SU-DHL-6 (cell line): ENCODE data around the gene GMIP.
A peak's percentile ranks its signal among the peaks of the same experiment; 100 is the strongest.

Source experiments
- H2AFZ ChIP-seq: fragments of 200-600 bp; sonication (generic); 2 replicates; pipeline ENCODE4 v1.6.1; 2014; ENCODE audit warnings: low read depth, mild to moderate bottlenecking, moderate library complexity, mixed read lengths, antibody characterized with exemption, low read length; ENCODE audit not compliant: severe bottlenecking
- H3F3A ChIP-seq: fragments of 200-600 bp; shearing (Covaris generic); 2 replicates; pipeline ENCODE4 v1.6.0; 2016; ENCODE audit warnings: antibody characterized with exemption, mild to moderate bottlenecking; ENCODE audit not compliant: insufficient read depth
- H3K27ac ChIP-seq: fragments of 200-600 bp; sonication (generic); 2 replicates; pipeline ENCODE4 v1.5.1; 2016; ENCODE audit warnings: low read depth, mild to moderate bottlenecking, low read length, moderate library complexity, mixed read lengths
- H3K27me3 ChIP-seq: fragments of 200-600 bp; sonication (generic), shearing (Covaris generic); 2 replicates; pipeline ENCODE4 v1.6.0; 2014; ENCODE audit warnings: mild to moderate bottlenecking, low read length
- H3K36me3 ChIP-seq: fragments of 200-600 bp; sonication (generic); 2 replicates; pipeline ENCODE4 v1.6.1; 2014; ENCODE audit warnings: mild to moderate bottlenecking, low read length, mixed read lengths
- H3K4me2 ChIP-seq: fragments of 300-600, 200-600 bp; shearing (Covaris generic), sonication (generic); 2 replicates; pipeline ENCODE4 v1.6.0; 2014; ENCODE audit warnings: low read length, low read depth, mild to moderate bottlenecking; ENCODE audit not compliant: poor library complexity, severe bottlenecking
- H3K4me3 ChIP-seq: fragments of 200-600 bp; sonication (generic); 2 replicates; pipeline ENCODE4 v1.5.1; 2014; ENCODE audit warnings: antibody characterized with exemption, low read length, mild to moderate bottlenecking, mixed read lengths; ENCODE audit not compliant: insufficient read depth, poor library complexity, severe bottlenecking
- H3K79me2 ChIP-seq: fragments of 200-600 bp; sonication (generic); 2 replicates; pipeline ENCODE4 v1.6.1; 2014; ENCODE audit warnings: mild to moderate bottlenecking, low read length, moderate library complexity; ENCODE audit not compliant: insufficient read depth
- H3K9ac ChIP-seq: fragments of 200-600 bp; sonication (generic); 2 replicates; pipeline ENCODE4 v1.7.0; 2014; ENCODE audit warnings: mild to moderate bottlenecking, low read length
- H3K9me2 ChIP-seq: fragments of 200-600 bp; sonication (generic); replicated peaks from 2 replicates; pipeline ENCODE4 v1.6.1; 2014; ENCODE audit warnings: low read length; ENCODE audit not compliant: insufficient read depth
- H3K9me3 ChIP-seq: fragments of 200-600 bp; sonication (generic); 2 replicates; pipeline ENCODE4 v1.6.1; 2014; ENCODE audit warnings: low read length, mixed read lengths; ENCODE audit not compliant: insufficient read depth
- H4K20me1 ChIP-seq: fragments of 200-600 bp; sonication (generic); 2 replicates; pipeline ENCODE4 v1.6.1; 2014; ENCODE audit warnings: low read depth, mild to moderate bottlenecking, antibody characterized with exemption, low read length, moderate library complexity, mixed read lengths
- CTCF ChIP-seq: fragments of 200-600 bp; sonication (generic); IDR thresholded peaks from one replicate; pipeline ENCODE4 v1.5.1; 2017; ENCODE audit warnings: antibody characterized with exemption, mild to moderate bottlenecking, low read length, moderate library complexity; ENCODE audit not compliant: insufficient read depth, poor library complexity, severe bottlenecking
- EZH2phosphoT487 ChIP-seq: fragments of 200-600 bp; sonication (generic), shearing (Covaris generic); conservative IDR thresholded peaks from 2 replicates; pipeline ENCODE4 v1.6.1; 2018; ENCODE audit warnings: mild to moderate bottlenecking, antibody characterized with exemption, low read length, moderate library complexity, mixed read lengths

GMIP gene

GRCh38 chr19:19661675-19662251, 18.3 kb upstream of the GMIP start:
- Histone ChIP-seq H3K9me3 (no peaks in the 10 kb centered on the region), H3K27me3 (no peaks in the 10 kb centered on the region), H3K4me2 (peak overlapping the region; percentile 95), H3K27ac (peak overlapping the region; percentile 93), H3K9ac (peak overlapping the region; percentile 86), H3K79me2 (peaks cover 33% of the 10 kb centered on the region), H3F3A (peaks cover 25% of the 10 kb centered on the region), H3K36me3 (0 out of 2 replicates have a peak, but pooled peaks cover 6% of the 10 kb centered on the region), H3K9me2 (no peaks in the 10 kb centered on the region), H4K20me1 (no peaks in the 10 kb centered on the region), H3K4me3 (peak overlapping the region; percentile 56), H2AFZ (no peak overlapping the region)
- TF ChIP-seq EZH2phosphoT487 (no peak), CTCF (no peak)

- peaks cover 33% of the 10 kb centered on the region for H3K79me2 ChIP-seq
- peak overlapping the region; percentile 95 for H3K4me2 ChIP-seq
- H3K9me2 ChIP-seq = no peaks in the 10 kb centered on the region
- peak overlapping the region; percentile 56 for H3K4me3 ChIP-seq
- no peak overlapping the region for H2AFZ ChIP-seq
- no peaks in the 10 kb centered on the region for H3K27me3 ChIP-seq
- peak overlapping the region; percentile 86 for H3K9ac ChIP-seq
- peak overlapping the region; percentile 93 for H3K27ac ChIP-seq
- H3K9me3 ChIP-seq = no peaks in the 10 kb centered on the region
- TF ChIP-seq EZH2phosphoT487 (no peak), CTCF (no peak)
- 0 out of 2 replicates have a peak, but pooled peaks cover 6% of the 10 kb centered on the region for H3K36me3 ChIP-seq
- no peaks in the 10 kb centered on the region for H4K20me1 ChIP-seq
- peaks cover 23% of the 10 kb centered on the region for H3F3A ChIP-seq
These were observed 17.8 kb upstream of the GMIP start for GRCh38 chr19:19661141-19661674.

- Histone ChIP-seq H3K4me3 (no peak overlapping the region), H3K9me3 (no peaks in the 10 kb centered on the region), H3K9me2 (no peaks in the 10 kb centered on the region), H2AFZ (no peak overlapping the region), H3K9ac (no peak overlapping the region), H3K27ac (no peak overlapping the region), H3K4me2 (no peak overlapping the region), H3K36me3 (0 out of 2 replicates have a peak, but pooled peaks cover 6% of the 10 kb centered on the region), H3F3A (peaks cover 17% of the 10 kb centered on the region), H4K20me1 (no peaks in the 10 kb centered on the region), H3K27me3 (no peaks in the 10 kb centered on the region), H3K79me2 (peaks cover 33% of the 10 kb centered on the region)
- TF ChIP-seq CTCF (no peak), EZH2phosphoT487 (no peak)
These were observed 16.3 kb upstream of the GMIP start for GRCh38 chr19:19659646-19660245.
